SK-N-SH treated with all-trans-retinoic acid at 6 μM for 48 hours (cell line): ENCODE results near the gene PDZD2.

Source experiments
- ARNTL ChIP-seq: fragments of 450-650 bp; formaldehyde crosslinking; IDR thresholded peaks from 2 replicates; pipeline ENCODE4 v1.5.0; 2020; ENCODE audit warnings: low read depth, mild to moderate bottlenecking, moderate library complexity, borderline replicate concordance
- CSDC2 ChIP-seq: fragments of 250-450 bp; sonication (Bioruptor Pico); IDR thresholded peaks from 2 replicates; pipeline ENCODE4 v1.5.0; 2020; ENCODE audit warnings: mild to moderate bottlenecking, moderate library complexity
- CSRNP3 ChIP-seq: fragments of 250-450 bp; sonication (Bioruptor Pico); IDR thresholded peaks from 2 replicates; pipeline ENCODE4 v1.5.1; 2021; ENCODE audit warnings: mild to moderate bottlenecking, moderate library complexity
- ESRRG ChIP-seq: fragments of 250-450 bp; sonication (Bioruptor Pico); IDR thresholded peaks from 2 replicates; pipeline ENCODE4 v1.6.1; 2021; ENCODE audit warnings: mild to moderate bottlenecking
- GLIS3 ChIP-seq: fragments of 250-450 bp; sonication (Bioruptor Pico); IDR thresholded peaks from 2 replicates; pipeline ENCODE4 v1.5.0; 2020; ENCODE audit warnings: mild to moderate bottlenecking, moderate library complexity
- PATZ1 ChIP-seq: fragments of 250-450 bp; sonication (Bioruptor Pico); IDR thresholded peaks from 2 replicates; pipeline ENCODE4 v1.8.0; 2020; ENCODE audit warnings: mild to moderate bottlenecking, moderate library complexity, borderline replicate concordance
- TSHZ2 ChIP-seq: fragments of 250-450 bp; sonication (Bioruptor Pico); IDR thresholded peaks from 2 replicates; pipeline ENCODE4 v1.5.0; 2020; ENCODE audit warnings: mild to moderate bottlenecking, moderate library complexity
- ZFP3 ChIP-seq: fragments of 250-450 bp; sonication (Bioruptor Pico); IDR thresholded peaks from 2 replicates; pipeline ENCODE4 v1.5.0; 2020; ENCODE audit warnings: mild to moderate bottlenecking, moderate library complexity
- ZFP30 ChIP-seq: fragments of 450-650 bp; formaldehyde crosslinking; IDR thresholded peaks from 2 replicates; pipeline ENCODE4 v1.5.0; 2022; ENCODE audit warnings: mild to moderate bottlenecking, moderate library complexity
- ZNF70 ChIP-seq: fragments of 450-650 bp; formaldehyde crosslinking; IDR thresholded peaks from 2 replicates; pipeline ENCODE4 v1.5.0; 2020; ENCODE audit warnings: mild to moderate bottlenecking, moderate library complexity
- ZNF8 ChIP-seq: fragments of 450-650 bp; formaldehyde crosslinking; IDR thresholded peaks from 2 replicates; pipeline ENCODE4 v1.5.0; 2020; ENCODE audit warnings: mild to moderate bottlenecking, moderate library complexity

- TF ChIP-seq CSDC2: no peak
- no peak for TF ChIP-seq ARNTL (CRISPR knock-in tag)
- no peak for TF ChIP-seq CSRNP3
- TF ChIP-seq TSHZ2 (CRISPR knock-in tag): no peak
- TF ChIP-seq PATZ1 (CRISPR knock-in tag): no peak
- no peak for TF ChIP-seq ZNF70 (CRISPR knock-in tag)
- no peak for TF ChIP-seq ZFP30 (CRISPR knock-in tag)
- no peak for TF ChIP-seq ZNF8 (CRISPR knock-in tag)
- TF ChIP-seq ESRRG (CRISPR knock-in tag): no peak
- no peak for TF ChIP-seq GLIS3
- no peak for TF ChIP-seq ZFP3 (CRISPR knock-in tag)
Measured at GRCh38 chr5:31769530-31769929, 130.6 kb downstream of the PDZD2 start.
